Karpas-422 (cell line): ENCODE measurements around the gene REC114. TPM values are rescaled to one million over a fixed set of nuclear protein-coding genes. Genes with fewer than 3 reads are reported as not detected.
"Not testable (repeated sequence)": the region's sequence is repeated elsewhere in the genome, so short reads cannot be mapped to it uniquely, and the experiment has no call there.

Experiments used
- DNase-seq: peaks from one replicate; pipeline ENCODE4 v3.0.0-alpha.2; 2015
- H2AFZ ChIP-seq: fragments of 200-600 bp; sonication (generic); 2 replicates; pipeline ENCODE4 v1.6.1; 2014; ENCODE audit warnings: antibody characterized with exemption, low read length, mixed read lengths
- H3K27ac ChIP-seq: fragments of 200-600 bp; sonication (generic); 2 replicates; pipeline ENCODE4 v1.5.1; 2014; ENCODE audit warnings: mild to moderate bottlenecking, low read length, moderate library complexity
- H3K27me3 ChIP-seq: fragments of 200-600 bp; sonication (generic); 2 replicates; pipeline ENCODE4 v1.6.1; 2014; ENCODE audit warnings: low read length, mixed read lengths
- H3K36me3 ChIP-seq: fragments of 200-600 bp; sonication (generic); 2 replicates; pipeline ENCODE4 v1.6.1; 2014; ENCODE audit warnings: low read length, mixed read lengths; ENCODE audit not compliant: insufficient read depth
- H3K4me1 ChIP-seq: fragments of 200-600 bp; sonication (generic); 2 replicates; pipeline ENCODE4 v1.6.1; 2014; ENCODE audit warnings: mild to moderate bottlenecking, low read length, mixed read lengths
- H3K4me2 ChIP-seq: fragments of 200-600 bp; sonication (generic); 2 replicates; pipeline ENCODE4 v1.6.1; 2014; ENCODE audit warnings: low read length, low read depth, mild to moderate bottlenecking; ENCODE audit not compliant: poor library complexity, severe bottlenecking
- H3K4me3 ChIP-seq: fragments of 200-600 bp; sonication (generic); 2 replicates; pipeline ENCODE4 v1.5.1; 2014; ENCODE audit warnings: mild to moderate bottlenecking, antibody characterized with exemption, low read length, mixed read lengths
- H3K79me2 ChIP-seq: fragments of 200-600 bp; sonication (generic); 2 replicates; pipeline ENCODE4 v1.6.1; 2014; ENCODE audit warnings: mild to moderate bottlenecking, low read length, mixed read lengths
- H3K9ac ChIP-seq: fragments of 200-600 bp; sonication (generic); 2 replicates; pipeline ENCODE4 v1.6.0; 2014; ENCODE audit warnings: low read length
- H3K9me2 ChIP-seq: fragments of 200-600 bp; sonication (generic), shearing (Covaris generic); replicated peaks from 2 replicates; pipeline ENCODE4 v1.6.0; 2014; ENCODE audit warnings: mild to moderate bottlenecking, low read length, moderate library complexity; ENCODE audit not compliant: insufficient read depth
- H3K9me3 ChIP-seq: fragments of 300-700, 200-600 bp; sonication (generic); 2 replicates; pipeline ENCODE4 v1.6.1; 2014; ENCODE audit warnings: low read length, mixed read lengths
- H4K20me1 ChIP-seq: fragments of 200-600 bp; sonication (generic); 2 replicates; pipeline ENCODE4 v1.6.1; 2014; ENCODE audit warnings: mild to moderate bottlenecking, antibody characterized with exemption, low read length, low read depth; ENCODE audit not compliant: insufficient read depth
- total RNA-seq: library from RNA; depleted of rRNA; stranded (reverse); fragments of >200 nt; shearing (Covaris generic); gene quantifications from 2 replicates; pipeline ENCODE4 v1.2.3, GENCODE V29; 2014; ENCODE audit warnings: low replicate concordance; rRNA removed

The REC114 gene
- not detected in 2 replicates for total RNA-seq

- no peak within 1 kb of the TSS for H3K9ac ChIP-seq
- no peak within 1 kb of the TSS for H3K27ac ChIP-seq
- H2AFZ ChIP-seq = no peak within 1 kb of the TSS
- H3K9me2 ChIP-seq = no peaks in the 10 kb centered on the region
- no peaks in the 10 kb centered on the region for H4K20me1 ChIP-seq
- H3K4me1 ChIP-seq = no peaks in the 10 kb centered on the region
- no peaks in the 10 kb centered on the region for H3K9me3 ChIP-seq
- no peak within 1 kb of the TSS for H3K4me2 ChIP-seq
- no peaks in the 10 kb centered on the region for H3K36me3 ChIP-seq
- no peak for DNase-seq
- H3K4me3 ChIP-seq = no peak within 1 kb of the TSS
- H3K27me3 ChIP-seq = no peaks in the 10 kb centered on the region
- no peaks in the 10 kb centered on the region for H3K79me2 ChIP-seq
These were observed at the start of gene REC114 for GRCh38 chr15:73442968-73443367. Gene REC114, plus strand, starts transcription at chr15:73443164. Its CDS starts 22 bp downstream, at chr15:73443186.

DNA sequence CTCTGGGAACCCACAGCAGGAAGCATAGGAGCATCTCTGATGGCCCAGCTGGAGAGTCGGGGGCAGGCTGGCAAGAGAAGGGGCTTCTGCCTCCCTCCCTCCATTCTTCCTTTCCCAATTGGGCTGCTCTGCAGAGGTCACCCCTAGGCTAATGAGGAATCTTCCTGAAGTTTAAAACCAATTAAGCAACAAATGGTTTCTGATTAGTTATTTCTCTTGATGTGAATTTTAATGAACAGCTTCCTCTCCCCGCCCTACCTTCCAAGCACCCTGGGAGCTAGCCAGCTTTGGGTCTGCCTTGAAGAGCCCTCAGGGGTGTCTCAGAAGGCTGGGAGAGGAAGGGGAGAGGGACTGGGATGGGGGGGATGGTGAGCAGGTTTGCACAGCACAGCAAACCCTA lies 49.6 kb upstream of the REC114 start:
- Histone ChIP-seq H3K9me2 (no peaks in the 10 kb centered on the region), H4K20me1 (no peaks in the 10 kb centered on the region), H3K4me3 (no peak overlapping the region), H3K4me2 (no peak overlapping the region), H2AFZ (no peak overlapping the region), H3K9me3 (no peaks in the 10 kb centered on the region), H3K27ac (no peak overlapping the region), H3K4me1 (no peaks in the 10 kb centered on the region), H3K36me3 (no peaks in the 10 kb centered on the region), H3K27me3 (no peaks in the 10 kb centered on the region), H3K9ac (no peak overlapping the region), H3K79me2 (no peaks in the 10 kb centered on the region)
- DNase-seq = no peak

GRCh38 chr15:73394782-73395181 lies 48.2 kb upstream of the REC114 start:
- Histone ChIP-seq H3K79me2 (no peaks in the 10 kb centered on the region), H3K9ac (no peak overlapping the region), H3K4me1 (no peaks in the 10 kb centered on the region), H3K9me3 (no peaks in the 10 kb centered on the region), H3K36me3 (no peaks in the 10 kb centered on the region), H3K27me3 (no peaks in the 10 kb centered on the region), H3K9me2 (no peaks in the 10 kb centered on the region), H4K20me1 (no peaks in the 10 kb centered on the region), H3K4me2 (no peak overlapping the region), H3K4me3 (no peak overlapping the region), H3K27ac (no peak overlapping the region), H2AFZ (no peak overlapping the region)
- DNase-seq = no peak

- Histone ChIP-seq H3K4me3 (no peak overlapping the region), H3K79me2 (no peaks in the 10 kb centered on the region), H3K27ac (no peak overlapping the region), H3K9ac (no peak overlapping the region), H3K9me2 (no peaks in the 10 kb centered on the region), H4K20me1 (no peaks in the 10 kb centered on the region), H2AFZ (no peak overlapping the region), H3K36me3 (no peaks in the 10 kb centered on the region), H3K9me3 (no peaks in the 10 kb centered on the region), H3K4me1 (no peaks in the 10 kb centered on the region), H3K27me3 (no peaks in the 10 kb centered on the region), H3K4me2 (no peak overlapping the region)
- DNase-seq = no peak
These were observed 47.3 kb upstream of the REC114 start for GRCh38 chr15:73395671-73396070.

DNA sequence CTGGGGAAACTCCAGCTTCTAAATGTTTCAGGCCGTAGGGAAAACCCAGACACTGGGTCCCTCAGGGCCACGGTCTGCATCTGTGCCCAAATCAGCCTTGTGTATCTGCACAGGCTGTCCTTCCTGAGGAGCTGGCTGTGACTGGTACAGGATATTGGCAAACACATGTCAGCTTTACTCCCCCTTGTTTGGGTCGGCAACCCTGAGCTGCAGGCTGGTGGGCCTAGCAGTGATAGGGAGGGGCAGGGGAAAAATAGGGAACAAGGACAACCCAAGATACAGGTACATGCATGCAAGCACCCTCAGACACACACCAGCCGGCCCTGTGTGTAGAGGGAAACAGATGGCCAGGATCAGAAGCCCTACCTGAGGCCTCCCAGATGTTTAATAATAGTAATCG lies 45.5 kb upstream of the REC114 start:
- no peak overlapping the region for H2AFZ ChIP-seq
- H3K4me1 ChIP-seq = no peaks in the 10 kb centered on the region
- no peaks in the 10 kb centered on the region for H3K9me2 ChIP-seq
- DNase-seq = no peak
- H3K27me3 ChIP-seq = 0 out of 2 replicates have a peak, but pooled peaks cover 3% of the 10 kb centered on the region
- no peaks in the 10 kb centered on the region for H3K79me2 ChIP-seq
- no peaks in the 10 kb centered on the region for H3K36me3 ChIP-seq
- H4K20me1 ChIP-seq = no peaks in the 10 kb centered on the region
- H3K9me3 ChIP-seq = no peaks in the 10 kb centered on the region
- H3K27ac ChIP-seq = no peak overlapping the region
- no peak overlapping the region for H3K4me3 ChIP-seq
- no peak overlapping the region for H3K9ac ChIP-seq
- no peak overlapping the region for H3K4me2 ChIP-seq

GRCh38 chr15:73398861-73399260 lies 44.1 kb upstream of the REC114 start:
- H3K27me3 ChIP-seq = 0 out of 2 replicates have a peak, but pooled peaks cover 3% of the 10 kb centered on the region
- H3K36me3 ChIP-seq = no peaks in the 10 kb centered on the region
- H3K4me2 ChIP-seq = no peak overlapping the region
- no peak overlapping the region for H3K4me3 ChIP-seq
- H3K9me3 ChIP-seq = no peaks in the 10 kb centered on the region
- no peaks in the 10 kb centered on the region for H3K9me2 ChIP-seq
- H3K4me1 ChIP-seq = no peaks in the 10 kb centered on the region
- DNase-seq = no peak
- H3K79me2 ChIP-seq = no peaks in the 10 kb centered on the region
- no peaks in the 10 kb centered on the region for H4K20me1 ChIP-seq
- no peak overlapping the region for H3K27ac ChIP-seq
- H3K9ac ChIP-seq = no peak overlapping the region
- no peak overlapping the region for H2AFZ ChIP-seq

- not testable (repeated sequence) for H3K79me2 ChIP-seq, H2AFZ ChIP-seq, DNase-seq, H3K9me2 ChIP-seq, H3K4me3 ChIP-seq, H3K4me1 ChIP-seq, H3K36me3 ChIP-seq, H3K9ac ChIP-seq, H3K27ac ChIP-seq, H3K27me3 ChIP-seq, H4K20me1 ChIP-seq, H3K9me3 ChIP-seq, H3K4me2 ChIP-seq
These were observed 42.7 kb upstream of the REC114 start for GRCh38 chr15:73400222-73400621.

GRCh38 chr15:73403171-73403570 lies 39.8 kb upstream of the REC114 start:
- H3K79me2 ChIP-seq = no peaks in the 10 kb centered on the region
- no peak overlapping the region for H3K9ac ChIP-seq
- no peak for DNase-seq

DNA sequence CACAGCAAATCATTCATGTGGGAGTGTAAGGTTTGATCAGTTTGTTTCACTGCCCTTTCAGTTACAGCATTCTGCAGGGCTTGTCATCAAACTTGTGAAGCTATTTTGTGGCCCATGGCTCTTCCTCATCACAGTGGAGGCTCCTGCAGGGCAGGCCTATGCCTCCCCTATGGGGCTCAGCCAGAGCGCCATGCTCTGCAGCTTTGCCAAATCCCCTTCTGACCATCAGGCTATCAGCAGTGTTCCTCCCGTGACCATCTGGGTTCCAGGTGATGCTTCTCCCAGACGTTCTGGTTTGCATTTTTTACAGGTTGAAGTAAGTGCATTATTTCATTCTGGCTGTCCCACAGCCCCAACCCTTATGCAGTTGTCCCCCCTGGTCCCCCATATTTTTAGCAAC lies 28.1 kb upstream of the REC114 start:
- Histone ChIP-seq H3K9me3 (no peaks in the 10 kb centered on the region), H3K9ac (no peak overlapping the region), H3K27me3 (no peaks in the 10 kb centered on the region), H3K4me2 (no peak overlapping the region), H2AFZ (no peak overlapping the region), H3K4me3 (no peak overlapping the region), H3K79me2 (no peaks in the 10 kb centered on the region), H3K4me1 (no peaks in the 10 kb centered on the region), H3K27ac (no peak overlapping the region), H3K9me2 (no peaks in the 10 kb centered on the region), H3K36me3 (no peaks in the 10 kb centered on the region), H4K20me1 (no peaks in the 10 kb centered on the region)
- DNase-seq = no peak

More at GRCh38 chr15:73403171-73403570, 39.8 kb upstream of the REC114 start:
- Histone ChIP-seq H3K4me3 (no peak overlapping the region), H3K4me1 (no peaks in the 10 kb centered on the region), H4K20me1 (no peaks in the 10 kb centered on the region), H3K4me2 (no peak overlapping the region), H3K36me3 (no peaks in the 10 kb centered on the region), H3K27me3 (0 out of 2 replicates have a peak, but pooled peaks cover 3% of the 10 kb centered on the region), H3K9me2 (no peaks in the 10 kb centered on the region), H2AFZ (no peak overlapping the region), H3K9me3 (no peaks in the 10 kb centered on the region), H3K27ac (no peak overlapping the region)
